GM10847 (cell line): ENCODE measurements around the gene PTPRM.

Experiments used
- POLR2A ChIP-seq: IDR thresholded peaks from 2 replicates; pipeline ENCODE4 v1.6.1; 2011; ENCODE audit not compliant: insufficient read length; ENCODE audit errors: extremely low read depth

Gene PTPRM

DNA sequence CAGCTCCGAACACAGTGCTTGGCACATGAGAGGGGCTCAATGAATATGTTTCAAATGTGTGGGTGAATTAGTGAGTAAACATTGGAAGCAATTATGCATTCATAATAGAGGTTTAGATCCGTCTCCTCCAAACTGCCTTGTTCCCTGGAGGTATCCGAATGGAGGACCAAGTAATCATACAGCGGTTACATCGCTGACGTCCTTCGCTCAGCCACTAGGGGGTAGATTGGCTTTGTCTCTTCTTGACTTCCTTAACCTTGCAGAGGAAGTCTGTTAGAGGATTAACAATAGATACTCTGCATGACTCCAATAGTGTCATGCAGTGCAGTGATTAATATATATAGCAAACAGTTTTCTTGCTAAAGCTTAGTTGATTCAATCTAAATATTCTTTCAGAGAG lies 517.0 kb downstream of the PTPRM start:
- no peak for TF ChIP-seq POLR2A

DNA sequence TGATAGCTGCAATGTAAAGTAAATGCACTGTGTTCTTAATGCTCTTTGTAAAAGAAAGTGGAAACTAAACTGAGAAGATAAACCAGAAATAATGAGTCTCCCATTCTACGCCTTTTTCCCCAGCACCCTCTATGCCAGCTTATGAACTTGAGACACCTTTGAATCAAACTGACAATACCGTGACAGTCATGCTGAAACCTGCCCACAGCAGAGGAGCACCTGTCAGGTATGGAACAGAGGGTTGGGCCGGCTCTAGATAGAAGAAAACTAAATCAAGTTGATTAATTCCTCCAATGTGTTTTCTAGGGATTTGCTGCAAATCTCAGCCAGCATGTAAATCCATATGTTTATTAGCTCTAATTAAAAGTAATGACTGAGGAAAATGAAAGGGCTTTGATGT lies 521.5 kb downstream of the PTPRM start:
- no peak for TF ChIP-seq POLR2A

DNA sequence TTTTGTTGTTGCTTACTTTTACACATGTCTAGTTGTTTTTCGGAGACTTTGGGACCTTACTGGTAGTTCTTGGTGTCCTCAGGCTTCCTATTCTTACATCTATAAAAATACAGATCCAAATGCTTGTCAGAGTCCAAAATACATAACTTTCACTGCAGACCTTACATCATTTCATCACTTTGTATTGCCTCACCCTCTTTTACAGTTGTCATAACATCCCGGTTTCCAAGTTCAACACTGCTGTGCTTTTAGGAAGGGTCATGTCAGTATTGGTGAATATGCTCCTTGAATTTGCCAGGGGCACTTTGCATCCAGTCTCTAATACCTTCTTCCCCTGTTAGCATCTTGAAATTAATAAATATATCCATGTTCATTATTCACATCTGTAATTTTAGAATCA lies 523.9 kb downstream of the PTPRM start:
- TF ChIP-seq POLR2A: no peak

DNA sequence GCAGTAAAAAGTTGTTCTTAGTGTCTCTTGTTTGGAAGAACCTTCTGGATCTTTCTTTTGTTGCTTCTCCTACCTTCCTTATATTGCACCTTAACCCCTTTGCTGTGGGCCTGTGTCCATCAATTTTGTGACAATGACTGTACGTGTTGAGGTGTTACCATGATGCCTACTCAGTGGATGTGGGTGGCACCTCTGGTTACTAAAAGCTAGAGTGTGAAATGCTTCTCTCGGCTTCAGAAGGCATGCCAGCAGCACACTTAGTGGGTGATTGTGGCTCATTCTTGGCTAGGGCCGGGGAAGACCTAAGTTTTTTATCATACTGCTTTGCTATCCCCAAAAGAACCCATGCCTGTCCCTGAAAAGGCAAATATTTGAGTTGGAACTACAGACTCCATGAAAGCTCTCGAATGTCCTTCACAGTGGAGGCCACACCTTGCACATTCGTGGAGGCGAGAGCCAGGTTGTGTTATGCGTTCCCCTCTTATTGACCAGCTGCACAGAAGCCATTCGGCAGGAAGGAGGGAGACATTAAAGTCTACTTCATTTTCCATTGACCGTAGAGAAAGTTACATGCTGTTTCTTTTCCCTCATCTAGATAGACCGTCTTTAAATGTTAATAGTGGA lies 528.9 kb downstream of the PTPRM start:
- no peak for TF ChIP-seq POLR2A

DNA sequence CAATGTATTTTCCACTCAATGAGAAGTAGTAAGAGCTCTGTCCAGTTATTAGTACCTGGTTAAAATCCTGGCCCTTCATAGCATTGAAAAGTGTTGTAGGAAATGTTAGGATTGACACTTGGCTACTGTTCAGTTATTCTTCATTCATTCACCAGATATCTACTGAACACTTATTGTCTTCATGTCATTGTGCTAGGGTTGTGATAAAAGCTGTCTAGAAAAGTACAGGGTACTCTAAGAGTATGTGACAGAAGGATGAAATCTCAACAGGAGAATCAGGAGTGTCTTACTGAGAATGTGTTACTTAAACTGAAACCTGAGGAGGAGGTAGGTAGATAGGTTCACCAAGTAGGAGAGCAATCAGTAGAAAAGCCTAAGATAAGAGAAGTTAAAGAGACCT lies 530.3 kb downstream of the PTPRM start:
- no peak for TF ChIP-seq POLR2A

DNA sequence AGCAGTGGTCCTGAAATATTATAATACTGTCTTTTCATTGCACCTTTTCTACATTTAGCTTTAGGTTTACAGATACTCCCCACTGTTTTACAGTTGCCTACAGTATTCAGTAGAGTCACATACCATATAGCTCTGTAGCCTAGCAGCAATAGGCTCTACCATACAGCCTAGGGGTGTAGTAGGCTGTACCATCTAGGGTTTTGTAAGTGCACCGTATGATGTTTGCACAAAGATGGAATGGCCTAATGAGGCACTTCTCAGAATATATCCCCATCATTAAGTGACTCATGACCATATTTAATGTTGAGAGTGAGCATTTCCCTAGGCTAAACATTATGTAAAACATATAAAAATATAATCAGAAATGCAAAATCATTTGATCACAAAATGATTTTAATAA lies 530.8 kb downstream of the PTPRM start:
- no peak for TF ChIP-seq POLR2A

DNA sequence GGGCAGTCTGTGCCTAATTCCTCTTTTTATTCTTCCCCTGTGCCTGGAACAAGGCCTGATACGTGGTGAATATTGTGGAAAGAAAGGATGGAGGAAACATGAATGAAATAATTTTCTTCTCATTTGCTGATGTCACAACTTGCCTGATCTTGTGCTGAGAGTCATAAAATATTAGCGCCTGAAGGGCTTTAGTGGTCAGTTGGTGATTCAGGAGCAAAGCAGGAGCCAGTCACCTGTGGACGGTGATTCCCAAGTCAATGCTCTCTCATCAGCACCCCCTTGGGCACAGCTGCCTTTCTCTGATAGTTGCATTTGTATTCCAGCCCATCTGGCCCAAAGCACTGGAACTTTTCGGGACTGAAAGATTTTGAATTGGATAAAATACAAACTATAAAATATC lies 539.5 kb downstream of the PTPRM start:
- no peak for TF ChIP-seq POLR2A

DNA sequence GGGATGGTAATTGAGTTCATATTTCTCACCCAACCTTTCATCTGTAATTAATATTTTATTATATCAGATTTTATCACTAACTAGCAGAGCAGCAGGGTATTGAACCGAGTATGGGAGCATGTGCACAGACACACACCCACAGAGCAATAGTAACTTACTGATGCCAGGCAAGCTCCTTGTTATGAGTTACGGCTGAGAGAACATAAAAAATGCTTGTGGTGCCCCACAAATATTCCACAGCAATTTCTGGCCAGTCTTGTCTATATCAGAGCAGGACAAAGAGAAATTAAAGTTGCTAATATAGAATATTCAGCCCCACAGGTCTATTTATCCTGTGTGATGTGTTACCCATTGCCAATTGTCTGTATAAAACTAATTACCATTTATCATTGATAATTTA lies 540.3 kb downstream of the PTPRM start:
- TF ChIP-seq POLR2A: no peak

DNA sequence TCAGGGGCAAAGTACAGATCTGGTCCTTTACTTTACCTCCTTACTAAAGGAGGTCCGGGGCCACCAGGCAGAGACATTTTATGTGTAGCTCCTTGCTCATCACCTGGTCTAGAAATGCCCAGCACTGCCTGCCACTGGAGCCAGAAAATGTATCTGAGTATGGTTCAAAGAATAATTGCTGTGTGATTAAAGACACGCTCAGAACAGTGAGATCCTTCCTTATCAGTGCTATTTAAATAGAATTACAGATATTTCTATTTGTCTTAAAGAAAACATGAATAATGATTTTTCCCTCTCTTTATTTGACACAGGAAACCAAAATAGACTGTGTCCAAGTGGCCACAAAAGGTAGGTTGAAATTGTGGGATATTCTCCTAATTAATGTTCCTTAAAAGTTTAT lies 547.4 kb downstream of the PTPRM start:
- TF ChIP-seq POLR2A: no peak

DNA sequence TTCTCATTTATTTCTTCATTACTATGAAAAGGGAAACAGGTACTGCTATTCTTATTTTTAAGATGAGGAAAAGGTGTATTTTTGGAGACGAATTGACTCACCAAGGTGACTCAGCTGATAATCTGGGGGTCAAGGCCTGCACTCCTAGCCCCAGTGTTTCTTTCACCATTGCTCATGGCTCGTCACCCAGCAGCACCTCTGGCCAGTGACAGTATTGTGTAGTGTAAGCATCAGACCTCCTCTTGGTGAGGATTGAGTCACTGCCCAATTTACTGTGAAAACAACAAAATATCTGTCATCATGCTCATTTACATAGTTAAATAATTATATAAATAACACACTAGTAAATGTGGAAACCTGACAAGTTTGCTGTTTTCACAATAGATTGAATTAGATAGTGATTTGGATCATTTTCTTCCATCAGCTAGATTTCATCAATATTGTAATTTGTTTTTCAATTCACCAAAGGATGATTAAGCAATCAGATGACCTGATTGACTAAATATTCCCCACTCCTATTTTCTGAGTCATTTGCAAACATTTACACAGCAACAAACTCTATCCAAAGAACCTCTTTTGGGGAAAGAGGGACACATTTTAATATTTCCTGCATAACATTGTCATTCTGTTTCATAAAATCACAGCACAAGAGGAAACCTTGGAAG lies 549.4 kb downstream of the PTPRM start:
- no peak for TF ChIP-seq POLR2A

DNA sequence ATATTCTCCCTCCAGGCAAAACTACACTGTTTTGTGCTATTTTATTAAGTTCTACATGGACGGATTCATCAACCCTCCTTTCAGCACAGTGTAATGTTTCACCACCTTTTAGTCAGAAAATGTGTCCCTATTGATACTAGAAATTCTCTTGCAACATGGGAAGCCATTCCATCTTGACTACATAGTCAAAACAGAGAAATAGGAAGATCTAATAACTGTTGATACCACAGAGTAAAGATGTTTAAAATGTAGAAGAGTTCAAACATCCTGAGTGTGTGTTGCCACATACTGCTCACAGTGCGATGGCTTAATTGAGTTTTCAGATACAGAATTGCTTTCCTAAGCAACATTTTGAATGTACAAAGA lies 549.9 kb downstream of the PTPRM start:
- no peak for TF ChIP-seq POLR2A

DNA sequence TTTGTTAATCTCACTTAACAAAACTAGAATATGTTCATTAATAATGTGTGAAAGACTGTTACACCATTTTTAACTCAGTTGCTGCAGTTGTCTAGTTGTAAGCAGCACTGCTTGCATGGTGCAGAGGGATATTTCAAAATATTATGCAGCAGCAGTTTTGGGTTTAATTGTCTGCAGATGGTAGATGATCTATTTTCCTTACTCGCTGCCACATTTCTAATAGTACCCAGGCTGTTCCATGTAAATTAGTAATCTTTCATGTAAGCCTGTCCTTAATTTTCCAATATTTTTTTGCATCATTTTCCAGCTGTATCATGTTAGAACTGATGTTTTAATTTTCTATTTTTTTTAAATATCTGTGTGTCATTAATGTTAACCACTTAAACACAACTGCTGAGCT lies 554.0 kb downstream of the PTPRM start:
- no peak for TF ChIP-seq POLR2A

DNA sequence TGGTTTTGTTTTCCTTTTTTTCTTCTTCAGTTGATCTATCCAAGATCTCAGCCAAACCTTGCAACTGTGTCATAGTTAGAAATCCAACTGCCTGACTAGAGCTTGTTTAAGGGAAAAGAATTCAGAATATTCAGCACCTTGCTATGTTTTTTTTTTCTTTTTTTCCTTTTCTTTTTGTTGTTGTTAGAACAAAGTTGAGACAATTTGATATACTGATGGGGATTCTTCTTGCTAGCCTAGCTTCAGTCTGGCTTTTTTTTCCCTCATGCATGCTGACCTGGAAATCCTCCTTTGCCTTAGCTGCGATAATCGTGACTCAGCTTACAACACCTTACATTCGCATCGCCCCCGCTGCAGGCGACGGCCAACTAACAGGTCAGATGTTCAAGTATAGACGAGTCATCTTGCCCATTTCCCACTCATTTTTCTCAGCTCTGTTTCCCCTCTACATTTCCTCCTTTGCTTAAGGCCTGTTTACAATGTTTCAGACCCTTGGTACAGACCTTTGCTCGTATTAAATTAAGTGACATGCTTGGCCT lies 554.9 kb downstream of the PTPRM start:
- TF ChIP-seq POLR2A: no peak

DNA sequence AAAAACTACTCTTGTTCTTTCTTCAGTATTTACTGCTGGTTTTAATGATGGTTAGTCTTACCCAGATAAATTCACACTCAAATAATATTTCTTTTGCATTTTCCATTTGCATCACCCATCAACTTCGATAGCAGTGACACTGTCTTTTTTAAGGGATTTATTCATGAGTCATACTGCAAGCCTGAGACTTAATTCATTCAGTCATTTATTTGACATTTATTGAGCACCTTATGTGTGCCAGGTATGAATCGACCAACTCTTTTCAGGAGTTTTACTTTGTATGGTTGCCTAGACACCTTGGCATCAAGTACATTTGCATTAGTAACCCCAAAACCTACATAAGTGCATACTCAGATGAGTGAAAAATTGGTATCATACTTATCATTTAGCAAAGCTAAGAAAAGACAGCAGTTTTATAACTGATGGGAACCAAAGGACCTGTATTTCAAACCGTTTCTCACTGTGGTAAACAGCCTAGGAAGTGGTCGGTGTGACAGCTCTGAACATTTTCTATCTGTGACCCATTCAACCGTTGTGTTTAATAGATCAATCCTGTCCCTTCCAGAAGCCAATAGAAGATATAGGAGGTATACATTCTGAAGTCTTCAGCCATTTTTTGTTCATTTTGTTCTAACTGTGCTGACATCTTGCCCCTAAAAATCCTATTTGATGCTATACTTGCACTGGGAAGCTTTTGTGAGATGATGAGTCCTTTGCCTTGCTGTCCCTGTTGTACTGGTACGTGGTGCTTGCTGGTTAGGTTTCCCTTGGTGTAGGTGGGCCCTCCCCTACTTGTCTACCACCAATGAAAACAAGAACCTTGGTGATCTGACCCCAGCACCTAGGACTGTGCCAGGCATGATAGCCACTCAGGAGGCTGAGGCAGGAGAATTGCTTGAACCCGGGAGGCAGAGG lies 557.4 kb downstream of the PTPRM start:
- TF ChIP-seq POLR2A: no peak

DNA sequence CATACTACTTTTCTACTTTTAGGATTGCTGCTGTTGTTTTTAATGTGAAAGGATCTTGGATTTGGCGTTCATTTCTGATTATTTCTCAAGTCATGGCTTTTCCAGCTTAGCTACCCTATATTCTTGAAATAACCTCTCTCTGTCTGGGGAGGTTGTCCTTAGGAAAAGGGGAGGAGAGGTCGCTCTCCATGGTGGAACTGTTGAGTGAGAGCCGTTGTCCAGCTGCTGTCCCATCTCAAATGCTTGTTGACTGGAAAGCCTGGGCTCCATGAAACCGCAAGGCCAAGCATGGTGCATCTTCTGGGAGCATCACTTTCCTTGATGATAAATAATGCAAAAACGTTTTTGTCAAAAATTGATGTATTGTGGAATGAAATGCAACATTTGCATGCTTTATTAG lies 563.0 kb downstream of the PTPRM start:
- TF ChIP-seq POLR2A: no peak

DNA sequence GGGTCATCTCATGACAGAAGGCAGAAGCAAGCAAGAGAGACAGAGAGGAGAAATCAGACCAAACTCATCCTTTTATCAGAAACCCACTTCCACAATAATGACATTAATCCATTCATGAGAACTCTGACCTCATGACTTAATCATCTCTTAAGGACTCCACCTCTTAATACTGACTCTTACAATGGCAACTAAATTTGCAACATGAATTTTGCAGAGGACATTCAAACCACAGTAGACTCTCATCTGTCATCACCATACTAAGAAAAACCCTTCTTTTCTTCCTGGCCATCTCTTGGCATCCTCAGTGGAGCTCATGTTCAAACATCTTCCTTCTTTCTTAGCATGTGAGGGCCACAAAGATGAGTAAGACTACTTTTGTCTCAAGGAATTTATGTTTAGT lies 565.9 kb downstream of the PTPRM start:
- TF ChIP-seq POLR2A: no peak
